Right ventricle myocardium inferior (tissue), 1 donor: ENCODE results near the gene DUSP11. TPM values are rescaled to one million over a fixed set of nuclear protein-coding genes. Genes with fewer than 3 reads are reported as not detected.
"Not testable (repeated sequence)": the region's sequence is repeated elsewhere in the genome, so short reads cannot be mapped to it uniquely, and the experiment has no call there.

Source experiments
- ATAC-seq: fragments of 200-7000 bp; cut with Tn5 transposase; one replicate; pipeline ENCODE4 v1.9.1; 2020; ENCODE audit warnings: mild to moderate bottlenecking, moderate library complexity
- DNase-seq: peaks from one replicate; pipeline ENCODE4 v3.0.0; 2021; ENCODE audit errors: missing footprints
- intact Hi-C: fragments of 100-400 bp; cut with DNase I; formaldehyde crosslinking; loops from one replicate; pipeline ENCODE4 v1.11.0; 2022
- total RNA-seq: library from RNA; stranded (reverse); fragmentation: NEBNext Ultra II Directional; extraction: Animal tissue kit (Norgen Biotek cat#: 25700); gene quantifications from one replicate; pipeline ENCODE4 v1.2.1, GENCODE V29; 2021
- donor health status: DM: no; HTN: yes; CAD: no; lungs with severe emphysema.

DUSP11 gene
- total RNA-seq, 1 donor from 2014 or later = 10.6 TPM

DNA sequence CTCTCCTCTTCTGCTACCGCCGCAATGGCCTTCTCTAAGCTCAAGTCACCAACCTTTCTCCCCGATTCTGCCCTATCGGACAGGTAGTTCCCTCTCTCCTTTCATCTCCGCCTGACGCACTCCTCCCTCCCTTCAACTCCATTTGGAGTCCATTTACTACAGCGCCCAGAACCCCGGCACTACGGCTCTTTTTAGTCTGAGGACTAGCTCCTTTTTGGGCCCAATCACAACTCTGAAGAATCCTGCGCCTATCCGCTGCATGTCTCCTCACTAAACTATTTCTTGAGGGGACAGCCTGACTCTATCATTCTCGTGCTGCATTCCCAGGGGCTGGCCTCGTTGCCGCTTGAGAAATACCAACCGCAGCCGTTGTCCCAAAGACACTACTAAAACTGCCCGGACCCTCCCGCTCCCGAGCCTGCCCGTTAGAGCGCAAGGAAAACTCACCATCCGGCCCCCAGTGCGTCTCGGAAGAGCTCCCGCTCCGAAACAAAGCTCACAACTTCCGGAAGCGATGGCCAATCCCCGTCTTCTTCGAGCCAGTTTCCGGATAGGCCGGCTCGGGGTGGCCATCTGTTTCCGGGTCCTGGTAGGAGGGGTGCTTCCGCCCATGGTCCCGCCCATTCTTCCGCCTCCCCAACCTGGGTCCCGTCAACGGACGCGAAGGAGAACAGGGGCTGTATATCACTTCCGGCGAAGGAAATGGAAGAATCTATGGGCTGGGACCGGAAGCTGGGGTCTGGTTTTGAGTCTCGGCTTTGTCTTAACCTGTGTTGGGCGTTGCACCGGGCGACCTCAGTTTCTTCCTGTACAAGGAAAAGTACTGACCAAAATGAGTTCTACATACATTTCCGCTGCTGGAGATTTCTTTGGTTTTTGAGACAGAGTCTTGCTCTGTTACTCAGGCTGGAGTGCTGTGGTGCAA, 42.8 kb downstream of the DUSP11 start, which contains the start of gene TPRKB:
Gene TPRKB, minus strand, starts transcription at position 491 of the 925 bp plus-strand sequence. CDS start 2,776 bp downstream, outside the sequence.
- DNase-seq (peak; percentile 97), ATAC-seq (peak; percentile 100)
- intact Hi-C loops = loop anchor here (10.0 kb wide), 1 partner anchor 48 kb away; the partner anchor contains the start of genes C2orf78 and DUSP11

DNA sequence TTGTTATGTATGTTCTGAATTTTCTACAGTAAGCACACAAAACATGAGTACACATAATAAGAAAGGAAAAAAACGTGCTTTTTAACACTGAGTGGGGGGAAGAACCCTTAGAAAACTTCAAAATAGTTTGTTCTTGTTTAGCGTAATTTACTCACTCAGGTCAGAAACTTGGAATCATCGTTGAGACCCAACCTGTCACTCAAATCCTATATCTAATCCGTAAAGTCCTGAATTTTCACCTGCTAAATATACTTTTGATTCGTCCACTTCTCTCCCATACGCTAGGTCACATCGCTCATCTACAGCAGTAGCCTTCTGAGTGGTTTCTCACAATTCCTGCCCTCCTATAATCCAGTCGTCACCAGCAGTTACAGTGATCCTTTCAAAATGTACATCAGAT, 43.5 kb downstream of the DUSP11 start:
- no peak for DNase-seq
- no peak for ATAC-seq
- intact Hi-C loops = loop anchor here (10.0 kb wide), 1 partner anchor 48 kb away; the partner anchor contains the start of genes C2orf78 and DUSP11

DNA sequence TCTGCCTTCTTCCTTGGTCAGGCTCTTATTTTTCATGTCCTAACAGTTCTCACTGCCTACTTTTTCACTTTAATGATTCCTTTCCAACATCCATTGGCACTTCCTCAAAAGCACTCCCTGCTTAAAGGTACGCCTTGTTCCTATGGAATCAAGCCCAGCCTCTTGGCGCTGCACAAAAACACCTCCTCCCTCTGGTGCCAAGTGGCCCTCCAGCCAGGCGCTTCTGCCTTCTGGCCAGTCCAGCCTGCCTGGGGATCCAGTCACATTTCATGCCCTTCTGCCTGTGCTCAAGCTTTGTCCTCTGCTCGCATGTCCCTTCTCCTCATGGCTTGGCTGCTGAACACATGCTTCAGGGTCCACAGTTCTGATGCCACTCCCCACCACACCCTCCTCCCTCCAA, 49.1 kb downstream of the DUSP11 start:
- peak; percentile 74 for DNase-seq

DNA sequence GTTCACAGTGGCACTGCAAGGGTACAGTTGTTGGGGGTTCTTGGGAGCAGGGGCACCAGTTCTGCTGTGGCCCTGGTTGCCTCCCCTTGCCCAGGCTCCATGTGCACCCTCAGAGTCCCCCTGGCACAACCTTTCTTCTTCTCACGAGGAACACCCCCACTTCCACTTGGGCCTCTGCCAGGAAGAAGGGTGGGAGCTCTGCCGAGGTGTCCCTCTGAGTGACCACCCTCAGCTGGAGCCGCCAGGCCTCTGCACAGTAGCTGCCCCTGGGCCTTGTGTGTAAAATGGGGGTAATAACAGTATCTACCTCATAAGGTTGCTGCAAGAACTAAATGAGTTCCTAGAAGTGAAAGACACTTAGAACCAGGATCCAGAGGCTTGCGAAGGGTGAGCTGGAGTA, 51.2 kb downstream of the DUSP11 start:
- intact Hi-C loops = no loop called here
- DNase-seq (no peak), ATAC-seq (no peak)

More for the DNA sequence above, 49.1 kb downstream of the DUSP11 start:
- peak; percentile 96 for ATAC-seq
- intact Hi-C loops = loop anchor here (10.0 kb wide), 1 partner anchor 54 kb away; the partner anchor contains the start of genes C2orf78 and DUSP11

DNA sequence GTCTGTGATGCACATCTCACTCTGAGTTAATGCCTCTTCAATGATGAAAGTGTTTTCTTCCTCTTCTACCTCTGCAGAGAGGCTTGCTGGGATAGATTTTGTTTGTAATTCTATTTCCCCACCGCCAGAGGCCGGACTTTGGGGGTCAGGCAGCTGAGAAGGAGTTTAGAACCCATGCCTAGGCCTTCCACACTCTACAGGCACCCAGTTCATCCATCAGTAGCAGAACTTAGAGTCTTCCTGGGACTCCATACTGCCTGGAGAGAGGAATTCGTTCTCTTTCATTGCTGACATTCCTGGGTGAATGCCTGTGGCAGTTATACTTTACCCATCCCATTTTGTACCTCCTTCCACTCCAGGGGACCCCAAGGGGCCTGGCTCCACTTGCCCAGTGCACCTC, 51.9 kb downstream of the DUSP11 start:
- DNase-seq (no peak), ATAC-seq (no peak)
- intact Hi-C loops = no loop called here

- ATAC-seq, intact Hi-C loops, DNase-seq: not testable (repeated sequence)
These were observed 53.2 kb downstream of the DUSP11 start for GRCh38 chr2:73726657-73727056.

DNA sequence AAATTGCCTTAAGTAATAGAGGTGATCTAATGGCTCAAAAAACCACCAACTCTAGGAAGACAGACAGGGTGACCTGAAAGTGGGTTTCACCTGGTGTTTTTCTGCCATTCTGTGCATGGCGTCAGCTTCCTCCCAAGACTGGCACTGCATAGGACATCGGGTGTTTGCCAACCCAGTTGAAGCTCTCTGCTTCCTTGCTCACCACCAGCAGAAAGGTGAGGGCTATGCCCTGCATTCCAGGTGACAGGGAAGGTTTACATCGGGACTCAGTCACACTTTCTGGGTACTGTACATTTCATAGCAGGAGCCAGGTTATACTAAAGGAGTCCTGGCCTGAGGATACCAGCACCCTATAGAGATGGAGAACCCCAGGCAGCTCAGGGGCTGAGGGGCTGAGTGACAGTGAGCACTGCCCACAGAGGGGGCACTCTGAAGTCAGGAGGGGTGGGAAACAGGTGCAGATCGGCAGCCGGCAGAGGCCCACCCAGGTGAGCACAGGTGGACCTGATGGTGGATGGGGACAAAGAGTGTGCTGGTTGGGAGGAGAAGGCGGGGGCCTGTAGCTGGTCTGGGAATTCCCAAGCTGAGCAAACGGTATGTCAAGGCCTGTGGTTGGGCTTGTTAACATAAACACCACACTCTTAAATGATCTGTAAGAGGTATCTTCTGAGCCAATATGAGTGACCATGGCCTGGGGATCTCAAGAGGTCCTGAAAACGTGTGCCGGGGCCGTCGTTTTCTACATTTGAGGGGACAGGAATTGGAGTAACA, 60.9 kb downstream of the DUSP11 start:
- intact Hi-C loops = no loop called here
- DNase-seq (no peak), ATAC-seq (no peak)

DNA sequence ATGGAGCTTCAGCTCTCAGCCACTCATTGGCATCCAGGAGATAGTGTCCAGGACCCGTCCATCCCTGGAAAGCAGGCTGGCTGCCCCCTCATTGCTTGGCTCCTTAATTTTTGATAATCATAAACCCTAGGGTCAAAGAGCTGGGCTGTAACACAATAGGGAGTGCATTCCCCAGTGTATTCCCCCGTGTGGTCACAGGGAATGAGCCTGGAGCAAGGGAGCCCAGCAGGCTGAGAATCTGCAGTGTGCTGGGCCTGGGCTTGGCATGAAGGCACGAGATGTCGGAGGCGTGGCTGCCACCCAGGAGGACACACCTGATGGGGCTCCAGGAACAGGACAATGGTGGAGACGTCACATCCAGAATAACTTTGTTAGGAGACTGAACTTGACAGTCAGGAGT, 61.5 kb downstream of the DUSP11 start:
- DNase-seq (no peak), ATAC-seq (no peak)
- intact Hi-C loops = no loop called here

DNA sequence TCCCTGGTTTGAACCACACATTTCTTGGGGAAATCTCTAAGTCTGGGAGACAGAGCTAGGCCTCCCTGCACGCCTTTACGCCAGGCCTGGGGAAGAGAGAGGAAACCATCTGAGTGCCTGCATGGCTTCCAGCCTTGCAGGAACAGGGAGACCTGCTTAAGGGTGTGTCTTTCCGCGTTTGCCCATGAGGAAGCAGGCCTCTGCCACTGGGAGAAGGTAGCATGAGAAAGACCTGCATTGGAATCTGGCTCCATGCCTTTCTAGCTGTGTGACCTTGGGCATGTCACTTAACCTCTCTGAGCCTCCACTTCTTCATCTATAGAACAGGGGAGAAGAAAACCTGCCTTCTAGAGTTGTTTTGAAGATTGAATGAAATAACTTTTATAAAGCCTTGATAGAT, 62.2 kb downstream of the DUSP11 start:
- intact Hi-C loops, ATAC-seq, DNase-seq: not testable (repeated sequence)

DNA sequence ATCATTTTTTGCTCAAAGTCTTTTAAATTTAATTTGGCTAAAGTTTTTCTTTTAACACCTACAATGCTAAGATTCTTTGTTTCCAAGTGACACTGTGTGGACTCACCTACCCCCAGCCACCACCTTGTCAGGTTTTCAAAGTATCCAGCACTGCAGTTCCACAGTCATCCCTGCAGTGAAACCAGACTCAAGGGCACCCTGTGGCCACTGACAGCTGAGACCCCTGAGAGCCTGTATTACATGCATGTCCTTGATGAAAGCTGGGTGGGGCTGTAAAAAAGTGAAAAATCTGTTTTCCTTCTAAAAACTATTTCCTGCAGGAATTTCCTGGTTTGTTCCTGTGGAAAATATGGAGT, 62.7 kb downstream of the DUSP11 start:
- intact Hi-C loops = no loop called here
- ATAC-seq (peak; percentile 16), DNase-seq (no peak)

DNA sequence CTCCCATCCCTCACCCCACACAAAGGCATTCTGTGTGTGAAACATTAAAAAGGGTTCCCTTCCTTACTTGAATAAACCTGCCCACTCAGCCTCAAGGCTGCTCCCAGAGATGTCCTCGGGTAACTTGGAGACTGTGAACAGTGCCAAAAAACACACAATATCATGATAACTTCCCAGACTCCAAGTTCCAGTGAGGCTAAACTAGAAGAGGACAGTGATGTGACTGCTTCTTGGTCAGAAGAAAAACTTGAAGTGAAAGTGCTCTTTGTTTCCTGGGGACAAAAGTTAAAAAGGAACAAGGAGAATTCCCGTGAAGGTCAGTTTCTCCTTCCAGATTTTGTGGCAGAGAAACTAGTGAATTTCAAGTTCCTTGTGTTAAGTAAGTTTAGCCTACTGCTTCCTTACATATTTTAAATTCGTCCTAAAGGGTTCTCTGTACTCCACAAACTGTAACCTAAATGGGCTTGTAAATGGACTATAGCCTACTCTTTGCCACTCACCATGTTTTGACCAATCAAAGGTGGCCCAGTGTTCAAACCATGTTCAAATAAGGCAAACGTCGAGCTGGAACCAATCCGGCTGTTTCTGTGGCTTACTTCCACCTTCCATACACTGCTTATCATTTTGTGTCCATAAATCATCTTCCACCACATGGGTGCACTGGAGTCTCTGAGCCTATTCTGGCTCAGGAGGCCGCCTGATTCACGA, 63.2 kb downstream of the DUSP11 start:
- ATAC-seq (peak; percentile 39), DNase-seq (no peak)
- intact Hi-C loops = no loop called here

DNA sequence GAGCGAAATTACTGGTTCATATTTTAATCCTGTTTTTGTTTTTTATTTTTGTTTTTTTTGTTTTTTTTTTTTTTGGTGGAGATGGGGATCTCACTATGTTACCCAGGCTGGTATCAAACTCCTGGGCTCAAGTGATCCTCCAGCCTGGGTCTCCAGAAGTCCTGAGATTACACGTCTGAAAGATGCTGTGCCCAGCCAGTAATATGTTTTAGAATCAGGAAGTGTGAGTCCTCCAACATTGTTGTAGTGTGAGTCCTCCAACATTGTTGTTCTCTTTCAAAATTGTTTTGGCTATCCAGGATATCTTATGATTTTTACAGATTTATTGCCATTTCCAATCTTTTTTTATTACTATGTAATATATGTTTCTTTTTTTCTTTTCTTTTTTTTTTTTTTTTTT, 65.8 kb downstream of the DUSP11 start:
- ATAC-seq (no peak), DNase-seq (no peak)
- intact Hi-C loops = no loop called here

Other genes starting within 250 kb of the DUSP11 start
- gene NAT8, start 137.7 kb downstream of the DUSP11 start, total RNA-seq = not detected
- gene TPRKB, start 42.8 kb downstream of the DUSP11 start, total RNA-seq = 45.9 TPM
- not detected for gene C2orf78, start 4.1 kb upstream of the DUSP11 start, total RNA-seq
- gene STAMBP, start 48.9 kb upstream of the DUSP11 start, total RNA-seq = 27.8 TPM
- 1.9 TPM for gene ACTG2, start 112.9 kb upstream of the DUSP11 start, total RNA-seq
- 17.9 TPM for gene DGUOK, start 146.8 kb upstream of the DUSP11 start, total RNA-seq
- gene TET3, start 204.8 kb upstream of the DUSP11 start, total RNA-seq = 2.6 TPM